Measurements from ENCODE around the gene HNRNPUL1. TPM values are rescaled to one million over a fixed set of nuclear protein-coding genes. Genes with fewer than 3 reads are reported as not detected.

Gene HNRNPUL1
- total and polyA plus RNA-seq, 9 of the 15 experiments (the other 6 are each of a cell fraction or from before 2014, with no cell fraction given), result 7.3 to 211 (median 85.0) TPM

DNA sequence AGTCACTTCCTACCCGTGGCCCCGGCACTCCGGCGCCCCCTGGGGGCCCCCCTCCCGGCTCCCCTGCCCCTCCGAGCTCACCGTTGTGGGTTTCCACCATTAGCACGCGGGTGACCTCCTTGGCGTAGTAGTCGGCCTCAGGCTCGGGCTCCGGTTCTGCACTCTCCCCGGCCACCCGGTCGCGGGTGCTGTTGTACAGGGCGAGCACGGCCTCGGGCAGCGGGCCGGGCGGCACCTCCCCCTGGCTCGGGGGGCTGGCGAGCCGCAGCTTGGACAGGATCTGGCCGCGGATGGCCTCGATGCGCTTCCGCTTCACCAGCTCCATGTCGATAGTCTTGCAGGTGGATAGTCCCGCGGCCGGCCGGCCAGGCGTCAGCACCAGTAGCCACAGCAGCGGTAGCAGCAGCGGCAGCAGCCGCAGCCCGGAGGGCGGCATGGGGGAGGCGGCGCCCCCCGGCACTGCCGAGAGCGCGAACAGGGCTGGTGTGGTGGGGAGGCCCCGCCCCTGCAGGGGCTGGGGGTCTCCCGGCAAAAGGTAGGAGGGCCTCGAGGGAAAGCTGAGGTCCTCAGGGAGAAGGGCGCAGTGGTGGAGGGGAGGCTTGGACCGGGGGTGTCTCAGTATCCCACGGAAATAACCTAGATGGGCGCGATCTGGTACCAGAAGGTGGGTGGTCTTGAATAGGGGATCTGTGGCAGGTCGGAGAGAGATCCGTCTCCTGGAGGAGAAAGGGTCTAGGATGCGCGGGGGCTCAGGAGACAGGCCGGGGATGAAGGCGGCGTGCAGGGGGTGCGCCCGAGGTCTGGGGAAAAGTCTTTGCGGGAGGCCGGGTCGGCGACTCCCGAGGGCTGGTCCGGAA is 88.7 kb downstream of the HNRNPUL1 start (continued):
- TF ChIP-seq ZNF124 (CRISPR knock-in tag; IDR thresholded peaks at IDR 0.05) (no peak), KLF6 (CRISPR knock-in tag; IDR thresholded peaks at IDR 0.05; ENCODE audit: borderline replicate concordance) (no peak), THRB (CRISPR knock-in tag; conservative IDR thresholded peaks at IDR 0.05) (no peak), KLF13 (tag; IDR thresholded peaks at IDR 0.05; ENCODE audit: borderline replicate concordance, low read depth) (no peak), ZNF23 (CRISPR knock-in tag; IDR thresholded peaks at IDR 0.05) (no peak), FOS (IDR thresholded peaks at IDR 0.05; ENCODE audit: extremely low read depth, insufficient read length) (no peak), GTF2F1 (IDR thresholded peaks at IDR 0.05; ENCODE audit: low read depth, low read length) (no peak), MIER1 (IDR thresholded peaks at IDR 0.05; ENCODE audit: low read depth) (no peak), ZNF277 (CRISPR knock-in tag; IDR thresholded peaks at IDR 0.05; ENCODE audit: borderline replicate concordance) (no peak), CBX2 (IDR thresholded peaks at IDR 0.05; ENCODE audit: insufficient read depth, low read length, poor library complexity, severe bottlenecking) (no peak), TFE3 (CRISPR knock-in tag; IDR thresholded peaks at IDR 0.05) (no peak), CEBPZ (IDR thresholded peaks at IDR 0.05; ENCODE audit: borderline replicate concordance, low read depth, low read length) (no peak), EHMT2 (IDR thresholded peaks at IDR 0.05) (no peak), ILF3 (IDR thresholded peaks at IDR 0.05; ENCODE audit: borderline replicate concordance) (no peak), TCF3 (CRISPR knock-in tag; IDR thresholded peaks at IDR 0.05) (no peak)
- TF ChIP-seq, protein P1, sequence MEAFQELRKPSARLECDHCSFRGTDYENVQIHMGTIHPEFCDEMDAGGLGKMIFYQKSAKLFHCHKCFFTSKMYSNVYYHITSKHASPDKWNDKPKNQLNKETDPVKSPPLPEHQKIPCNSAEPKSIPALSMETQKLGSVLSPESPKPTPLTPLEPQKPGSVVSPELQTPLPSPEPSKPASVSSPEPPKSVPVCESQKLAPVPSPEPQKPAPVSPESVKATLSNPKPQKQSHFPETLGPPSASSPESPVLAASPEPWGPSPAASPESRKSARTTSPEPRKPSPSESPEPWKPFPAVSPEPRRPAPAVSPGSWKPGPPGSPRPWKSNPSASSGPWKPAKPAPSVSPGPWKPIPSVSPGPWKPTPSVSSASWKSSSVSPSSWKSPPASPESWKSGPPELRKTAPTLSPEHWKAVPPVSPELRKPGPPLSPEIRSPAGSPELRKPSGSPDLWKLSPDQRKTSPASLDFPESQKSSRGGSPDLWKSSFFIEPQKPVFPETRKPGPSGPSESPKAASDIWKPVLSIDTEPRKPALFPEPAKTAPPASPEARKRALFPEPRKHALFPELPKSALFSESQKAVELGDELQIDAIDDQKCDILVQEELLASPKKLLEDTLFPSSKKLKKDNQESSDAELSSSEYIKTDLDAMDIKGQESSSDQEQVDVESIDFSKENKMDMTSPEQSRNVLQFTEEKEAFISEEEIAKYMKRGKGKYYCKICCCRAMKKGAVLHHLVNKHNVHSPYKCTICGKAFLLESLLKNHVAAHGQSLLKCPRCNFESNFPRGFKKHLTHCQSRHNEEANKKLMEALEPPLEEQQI (IDR thresholded peaks at IDR 0.05), result no peak

Data from K562 (cell line).